ENCODE results near the gene ADGRL3.

DNA sequence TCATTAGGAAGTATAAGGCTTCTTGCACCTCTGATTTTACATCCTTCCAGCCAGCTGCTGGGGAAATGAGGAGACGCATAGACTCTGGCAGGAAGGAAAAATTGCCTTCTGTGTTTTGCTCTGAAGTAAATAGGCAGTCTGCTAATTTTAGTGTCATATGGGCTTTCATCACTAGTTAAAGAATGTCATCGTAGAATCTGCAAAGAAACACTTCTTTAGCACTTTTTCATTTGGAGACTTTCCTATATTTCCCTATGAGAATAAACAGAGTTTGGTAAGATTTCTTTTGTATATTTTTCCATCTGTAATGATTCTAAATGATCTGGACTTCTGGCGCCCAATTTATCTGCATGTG, 3.3 kb downstream of the ADGRL3 start:
- TF ChIP-seq, protein P1, sequence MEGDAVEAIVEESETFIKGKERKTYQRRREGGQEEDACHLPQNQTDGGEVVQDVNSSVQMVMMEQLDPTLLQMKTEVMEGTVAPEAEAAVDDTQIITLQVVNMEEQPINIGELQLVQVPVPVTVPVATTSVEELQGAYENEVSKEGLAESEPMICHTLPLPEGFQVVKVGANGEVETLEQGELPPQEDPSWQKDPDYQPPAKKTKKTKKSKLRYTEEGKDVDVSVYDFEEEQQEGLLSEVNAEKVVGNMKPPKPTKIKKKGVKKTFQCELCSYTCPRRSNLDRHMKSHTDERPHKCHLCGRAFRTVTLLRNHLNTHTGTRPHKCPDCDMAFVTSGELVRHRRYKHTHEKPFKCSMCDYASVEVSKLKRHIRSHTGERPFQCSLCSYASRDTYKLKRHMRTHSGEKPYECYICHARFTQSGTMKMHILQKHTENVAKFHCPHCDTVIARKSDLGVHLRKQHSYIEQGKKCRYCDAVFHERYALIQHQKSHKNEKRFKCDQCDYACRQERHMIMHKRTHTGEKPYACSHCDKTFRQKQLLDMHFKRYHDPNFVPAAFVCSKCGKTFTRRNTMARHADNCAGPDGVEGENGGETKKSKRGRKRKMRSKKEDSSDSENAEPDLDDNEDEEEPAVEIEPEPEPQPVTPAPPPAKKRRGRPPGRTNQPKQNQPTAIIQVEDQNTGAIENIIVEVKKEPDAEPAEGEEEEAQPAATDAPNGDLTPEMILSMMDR (IDR thresholded peaks at IDR 0.05): no peak
- no peak for TF ChIP-seq POLR2AphosphoS5 (IDR thresholded peaks at IDR 0.05)

All from transverse colon (tissue), 4 donors.